ENCODE data around the gene MPPED1. TPM values are rescaled to one million over a fixed set of nuclear protein-coding genes. Genes with fewer than 3 reads are reported as not detected.

The MPPED1 gene
- total RNA-seq, 2 experiments from 2014 or later: not detected

GRCh38 chr22:43488937-43489336, 77.1 kb downstream of the MPPED1 start:
- no peaks in the 10 kb centered on the region for H3K4me1 Mint-ChIP-seq
- H3K36me3 Mint-ChIP-seq: no peaks in the 10 kb centered on the region
- no peaks in the 10 kb centered on the region for H3K27me3 Mint-ChIP-seq
- no peak for DNase-seq
- H3K4me3 Mint-ChIP-seq: no peak overlapping the region
- H3K27ac Mint-ChIP-seq: no peak overlapping the region
- H3K9me3 Mint-ChIP-seq: peaks cover 3% of the 10 kb centered on the region

GRCh38 chr22:43490311-43490710, 78.5 kb downstream of the MPPED1 start:
- no peak for DNase-seq
- H3K4me1 Mint-ChIP-seq: no peaks in the 10 kb centered on the region
- no peaks in the 10 kb centered on the region for H3K36me3 Mint-ChIP-seq
- no peak overlapping the region for H3K27ac Mint-ChIP-seq
- H3K4me3 Mint-ChIP-seq: no peak overlapping the region
- peaks cover 3% of the 10 kb centered on the region for H3K9me3 Mint-ChIP-seq
- H3K27me3 Mint-ChIP-seq: no peaks in the 10 kb centered on the region

- DNase-seq: no peak
- H3K27ac Mint-ChIP-seq: no peak overlapping the region
- no peaks in the 10 kb centered on the region for H3K36me3 Mint-ChIP-seq
- H3K27me3 Mint-ChIP-seq: no peaks in the 10 kb centered on the region
- no peak overlapping the region for H3K4me3 Mint-ChIP-seq
- peaks cover 3% of the 10 kb centered on the region for H3K9me3 Mint-ChIP-seq
- H3K4me1 Mint-ChIP-seq: no peaks in the 10 kb centered on the region
These were observed 79.4 kb downstream of the MPPED1 start for GRCh38 chr22:43491177-43491576.

- Mint-ChIP-seq H3K9me3 (peaks cover 3% of the 10 kb centered on the region), H3K36me3 (no peaks in the 10 kb centered on the region), H3K4me1 (no peaks in the 10 kb centered on the region), H3K4me3 (no peak overlapping the region), H3K27me3 (no peaks in the 10 kb centered on the region), H3K27ac (no peak overlapping the region)
- no peak for DNase-seq
These were observed 79.9 kb downstream of the MPPED1 start for GRCh38 chr22:43491737-43492136.

GRCh38 chr22:43493297-43493696, 81.5 kb downstream of the MPPED1 start:
- H3K27ac Mint-ChIP-seq: no peak overlapping the region
- H3K9me3 Mint-ChIP-seq: peaks cover 3% of the 10 kb centered on the region
- no peak for DNase-seq
- H3K4me1 Mint-ChIP-seq: no peaks in the 10 kb centered on the region
- no peaks in the 10 kb centered on the region for H3K36me3 Mint-ChIP-seq
- no peak overlapping the region for H3K4me3 Mint-ChIP-seq
- no peaks in the 10 kb centered on the region for H3K27me3 Mint-ChIP-seq

GRCh38 chr22:43497956-43498855, 86.4 kb downstream of the MPPED1 start:
- DNase-seq: no peak
- Mint-ChIP-seq H3K27me3 (no peaks in the 10 kb centered on the region), H3K4me3 (no peak overlapping the region), H3K9me3 (no peaks in the 10 kb centered on the region), H3K4me1 (no peaks in the 10 kb centered on the region), H3K27ac (no peak overlapping the region), H3K36me3 (no peaks in the 10 kb centered on the region)

GRCh38 chr22:43498856-43499253, 87.0 kb downstream of the MPPED1 start:
- no peak overlapping the region for H3K27ac Mint-ChIP-seq
- no peaks in the 10 kb centered on the region for H3K27me3 Mint-ChIP-seq
- no peak overlapping the region for H3K4me3 Mint-ChIP-seq
- H3K4me1 Mint-ChIP-seq: no peaks in the 10 kb centered on the region
- no peak for DNase-seq
- H3K9me3 Mint-ChIP-seq: no peaks in the 10 kb centered on the region
- no peaks in the 10 kb centered on the region for H3K36me3 Mint-ChIP-seq

GRCh38 chr22:43500792-43501785, 89.3 kb downstream of the MPPED1 start:
- Mint-ChIP-seq H3K4me1 (no peaks in the 10 kb centered on the region), H3K36me3 (no peaks in the 10 kb centered on the region), H3K27me3 (no peaks in the 10 kb centered on the region), H3K9me3 (no peaks in the 10 kb centered on the region), H3K4me3 (no peak overlapping the region), H3K27ac (no peak overlapping the region)
- no peak for DNase-seq

- Mint-ChIP-seq H3K27ac (no peak overlapping the region), H3K4me3 (no peak overlapping the region), H3K4me1 (no peaks in the 10 kb centered on the region), H3K36me3 (no peaks in the 10 kb centered on the region), H3K27me3 (no peaks in the 10 kb centered on the region), H3K9me3 (no peaks in the 10 kb centered on the region)
- DNase-seq: no peak
These were observed 90.1 kb downstream of the MPPED1 start for GRCh38 chr22:43501878-43502277.

- H3K36me3 Mint-ChIP-seq: no peaks in the 10 kb centered on the region
- H3K27me3 Mint-ChIP-seq: no peaks in the 10 kb centered on the region
- H3K9me3 Mint-ChIP-seq: no peaks in the 10 kb centered on the region
- no peak overlapping the region for H3K27ac Mint-ChIP-seq
- no peak for DNase-seq
- no peak overlapping the region for H3K4me3 Mint-ChIP-seq
- no peaks in the 10 kb centered on the region for H3K4me1 Mint-ChIP-seq
These were observed 90.6 kb downstream of the MPPED1 start for GRCh38 chr22:43502306-43502874.

GRCh38 chr22:43504068-43504467, 92.3 kb downstream of the MPPED1 start:
- H3K9me3 Mint-ChIP-seq: no peaks in the 10 kb centered on the region
- H3K27me3 Mint-ChIP-seq: no peaks in the 10 kb centered on the region
- DNase-seq: no peak
- H3K36me3 Mint-ChIP-seq: no peaks in the 10 kb centered on the region
- H3K4me1 Mint-ChIP-seq: no peaks in the 10 kb centered on the region
- H3K4me3 Mint-ChIP-seq: no peak overlapping the region
- H3K27ac Mint-ChIP-seq: no peak overlapping the region

GRCh38 chr22:43504666-43505261, 93.0 kb downstream of the MPPED1 start:
- H3K27ac Mint-ChIP-seq: no peak overlapping the region
- DNase-seq: no peak

GRCh38 chr22:43505423-43505822, 93.6 kb downstream of the MPPED1 start:
- no peaks in the 10 kb centered on the region for H3K27me3 Mint-ChIP-seq
- no peaks in the 10 kb centered on the region for H3K4me1 Mint-ChIP-seq
- no peak for DNase-seq
- H3K27ac Mint-ChIP-seq: no peak overlapping the region
- H3K9me3 Mint-ChIP-seq: no peaks in the 10 kb centered on the region
- no peak overlapping the region for H3K4me3 Mint-ChIP-seq
- H3K36me3 Mint-ChIP-seq: no peaks in the 10 kb centered on the region

More at GRCh38 chr22:43504666-43505261, 93.0 kb downstream of the MPPED1 start:
- Mint-ChIP-seq H3K36me3 (no peaks in the 10 kb centered on the region), H3K4me3 (no peak overlapping the region), H3K27me3 (no peaks in the 10 kb centered on the region), H3K9me3 (no peaks in the 10 kb centered on the region), H3K4me1 (no peaks in the 10 kb centered on the region)

GRCh38 chr22:43505896-43506295, 94.1 kb downstream of the MPPED1 start:
- Mint-ChIP-seq H3K36me3 (no peaks in the 10 kb centered on the region), H3K27me3 (no peaks in the 10 kb centered on the region), H3K4me1 (no peaks in the 10 kb centered on the region), H3K4me3 (no peak overlapping the region), H3K27ac (no peak overlapping the region), H3K9me3 (no peaks in the 10 kb centered on the region)
- no peak for DNase-seq

- H3K9me3 Mint-ChIP-seq: no peaks in the 10 kb centered on the region
- H3K27ac Mint-ChIP-seq: no peak overlapping the region
- no peaks in the 10 kb centered on the region for H3K27me3 Mint-ChIP-seq
- no peak for DNase-seq
- H3K36me3 Mint-ChIP-seq: no peaks in the 10 kb centered on the region
- no peak overlapping the region for H3K4me3 Mint-ChIP-seq
- H3K4me1 Mint-ChIP-seq: no peaks in the 10 kb centered on the region
These were observed 94.7 kb downstream of the MPPED1 start for GRCh38 chr22:43506487-43506886.
